GM21360 (cell line): ENCODE data around the gene SLC38A8.

Experiments used
- ATAC-seq: cut with Tn5 transposase; IDR thresholded peaks from one replicate; pipeline ENCODE4 v1.9.1; 2021; ENCODE audit warnings: mild to moderate bottlenecking, moderate library complexity; ENCODE audit not compliant: unreplicated experiment

SLC38A8 gene

DNA sequence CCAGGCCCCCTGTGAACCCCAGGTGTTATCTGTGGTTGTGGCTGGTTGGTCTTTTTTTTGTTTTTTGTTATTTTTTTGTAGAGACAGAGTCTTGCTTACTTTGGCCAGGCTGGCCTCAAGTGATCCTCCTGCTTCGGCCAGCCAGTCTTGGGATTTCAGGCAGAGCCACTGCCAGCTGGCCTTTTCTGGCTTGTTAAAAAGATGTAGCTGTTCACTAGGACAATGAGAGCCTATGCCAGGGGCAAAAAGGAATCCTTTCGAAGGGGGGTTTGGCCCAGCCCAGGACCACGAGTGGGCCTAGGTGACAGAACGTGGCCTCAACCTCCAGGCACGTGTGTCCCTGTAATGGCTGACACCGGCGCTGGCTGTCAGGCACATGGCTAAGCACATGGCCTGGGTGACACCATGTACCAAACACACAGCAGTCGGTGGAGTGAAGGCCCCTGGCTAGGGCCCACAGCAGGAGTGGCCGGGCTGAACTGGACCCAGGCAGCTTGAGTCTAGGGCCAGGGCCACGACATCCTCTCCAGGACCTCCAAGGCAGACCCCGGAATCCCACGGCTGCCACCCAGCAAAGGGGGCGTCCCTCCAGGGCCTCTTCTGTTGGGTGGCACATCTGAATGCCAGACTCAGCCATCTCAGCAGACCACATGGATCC lies 6.9 kb upstream of the SLC38A8 start:
- ATAC-seq, result no peak

- ATAC-seq, result no peak
These were observed 6.3 kb upstream of the SLC38A8 start for GRCh38 chr16:84048871-84049270.

DNA sequence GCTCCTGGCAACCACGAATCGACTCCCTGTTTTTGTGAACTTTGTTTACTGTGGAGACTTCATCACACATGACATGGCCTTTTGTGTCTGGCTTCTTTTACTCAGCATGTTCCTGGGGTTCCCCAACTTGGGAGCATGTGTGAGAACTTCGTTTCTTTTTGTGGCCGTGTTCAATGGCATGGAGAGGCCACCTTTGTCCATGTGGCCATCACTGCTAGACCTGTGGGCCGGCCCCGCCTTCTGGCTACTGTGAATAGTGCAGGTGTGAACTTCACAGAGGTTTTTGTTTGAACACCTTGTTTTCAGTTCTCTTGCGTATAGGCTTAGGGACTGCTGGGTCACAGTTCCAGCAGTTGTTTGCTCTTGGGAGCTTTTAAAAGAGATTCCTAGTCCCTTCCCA lies 5.7 kb upstream of the SLC38A8 start:
- ATAC-seq, result no peak

DNA sequence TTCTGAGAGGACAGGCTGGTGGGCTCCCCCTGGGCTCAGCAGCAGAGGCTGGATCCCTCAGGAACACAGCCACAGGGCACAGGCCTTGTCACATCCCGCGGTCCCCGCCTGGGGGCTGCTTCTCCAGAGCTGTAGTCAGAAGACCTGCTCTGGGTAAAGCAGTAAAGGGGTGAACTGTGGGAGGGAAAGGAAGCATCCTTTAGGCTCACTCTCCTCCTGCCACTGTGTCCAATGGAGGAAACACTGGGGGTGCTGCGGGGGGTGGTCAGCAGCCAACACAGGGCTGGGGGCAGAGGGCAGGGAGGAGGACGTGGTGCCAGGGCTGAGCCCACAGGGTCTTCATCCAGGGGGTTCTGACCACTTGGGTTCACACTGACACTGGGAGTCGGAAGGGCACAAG lies 5.0 kb upstream of the SLC38A8 start:
- ATAC-seq, result no peak

GRCh38 chr16:84047206-84047605 lies 4.6 kb upstream of the SLC38A8 start:
- ATAC-seq, result no peak

GRCh38 chr16:84045818-84046470 lies 3.3 kb upstream of the SLC38A8 start:
- no peak for ATAC-seq

- no peak for ATAC-seq
These were observed 2.6 kb upstream of the SLC38A8 start for GRCh38 chr16:84045001-84045817.

- no peak for ATAC-seq
These were observed 1.5 kb upstream of the SLC38A8 start for GRCh38 chr16:84044118-84044488.

GRCh38 chr16:84043486-84044117 lies 1.0 kb upstream of the SLC38A8 start:
- no peak for ATAC-seq

DNA sequence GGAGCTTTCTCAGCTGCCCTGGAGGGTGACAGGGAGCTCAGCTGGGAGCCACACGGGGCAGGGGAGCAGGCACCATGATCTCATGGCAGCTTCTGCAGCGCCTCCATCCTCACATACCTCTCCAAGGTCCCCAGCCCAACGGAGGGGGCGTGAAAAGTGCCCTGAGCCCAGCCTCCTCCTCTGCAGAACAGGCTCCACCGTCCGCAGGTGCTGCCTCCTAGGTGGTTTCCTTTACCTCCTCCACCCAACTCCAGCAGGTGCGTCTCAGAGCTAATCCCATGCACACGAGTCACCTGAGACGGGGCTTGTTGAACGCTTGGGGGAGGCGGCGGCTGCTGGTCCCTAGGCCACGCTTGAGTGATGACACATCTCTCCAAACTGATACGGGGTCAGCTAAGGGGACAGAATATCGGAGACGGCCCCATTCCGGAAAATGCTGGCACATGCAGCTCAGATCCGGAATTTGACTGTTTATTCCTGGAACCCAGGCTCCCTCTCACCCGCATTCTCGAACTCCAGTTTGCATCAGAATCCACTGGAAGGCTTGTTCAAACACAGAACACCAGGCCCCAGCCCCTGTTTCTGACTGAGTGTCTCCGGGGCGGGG lies 387 bp upstream of the SLC38A8 start:
- no peak for ATAC-seq

DNA sequence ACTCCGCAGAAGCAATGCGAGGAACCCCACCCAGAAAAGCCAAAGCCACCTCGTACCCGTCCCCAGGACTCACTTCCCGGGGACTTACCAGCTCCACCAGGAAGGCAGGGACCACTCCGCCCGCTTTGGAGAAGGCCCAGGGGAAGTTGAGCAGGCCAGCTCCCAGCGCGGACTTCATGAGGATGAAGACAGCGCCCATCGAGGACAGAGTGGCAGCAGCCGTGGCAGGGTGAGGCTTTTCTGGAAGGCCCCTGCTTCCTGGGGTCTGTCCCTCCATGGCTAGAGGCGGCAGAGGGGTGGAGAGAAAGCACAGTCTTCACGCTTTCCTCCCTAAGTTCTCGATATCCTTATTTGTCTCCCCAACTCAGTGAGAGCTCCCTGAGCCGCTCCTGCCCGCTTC lies 714 bp downstream of the SLC38A8 start:
- no peak for ATAC-seq

DNA sequence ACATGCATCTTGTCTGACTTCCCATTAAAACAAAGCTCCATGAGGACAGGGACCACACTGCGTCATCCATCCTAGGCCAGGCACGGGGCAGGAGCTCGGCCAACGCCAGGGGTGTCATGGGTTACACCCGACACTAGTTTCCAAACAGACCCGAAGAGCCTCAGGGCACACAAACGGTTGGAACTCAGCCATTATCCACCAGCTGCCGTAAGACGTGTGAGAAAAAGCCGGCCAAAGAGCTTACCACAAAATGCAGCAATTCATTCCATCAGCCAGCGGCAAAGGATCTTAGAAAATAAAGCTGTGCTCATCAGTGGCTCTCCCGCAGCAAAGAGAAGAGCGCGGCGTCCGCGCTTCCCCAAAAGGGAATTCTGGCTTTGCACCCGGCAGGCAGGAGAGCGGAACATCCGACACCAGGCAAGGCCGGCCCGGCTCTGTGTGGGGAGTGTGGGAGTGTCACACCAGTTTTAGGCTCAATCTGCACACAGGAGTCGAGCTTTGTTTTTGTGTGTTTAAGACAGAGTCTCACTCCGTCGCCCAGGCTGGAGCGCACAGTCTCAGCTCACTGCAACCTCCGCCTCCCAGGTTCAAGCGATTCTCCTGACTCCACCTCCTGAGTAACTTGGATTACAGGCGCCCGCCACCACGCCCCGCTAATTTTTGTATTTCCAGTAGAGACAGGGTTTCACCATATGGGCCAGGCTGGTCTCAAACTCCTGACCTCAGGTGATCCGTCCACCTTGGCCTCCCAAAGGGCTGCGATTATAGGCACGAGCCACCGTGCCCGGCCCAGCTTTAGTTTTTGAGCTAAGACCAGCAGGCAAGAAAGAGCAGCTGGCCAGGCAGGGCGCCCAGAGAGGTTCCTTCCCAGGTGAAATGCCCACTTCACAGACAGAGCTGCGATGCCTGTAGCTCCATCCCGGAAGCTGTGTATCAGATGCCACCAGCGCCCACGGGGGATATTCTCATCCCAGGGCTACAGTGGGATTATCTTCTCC lies 1.5 kb downstream of the SLC38A8 start:
- ATAC-seq, result no peak

DNA sequence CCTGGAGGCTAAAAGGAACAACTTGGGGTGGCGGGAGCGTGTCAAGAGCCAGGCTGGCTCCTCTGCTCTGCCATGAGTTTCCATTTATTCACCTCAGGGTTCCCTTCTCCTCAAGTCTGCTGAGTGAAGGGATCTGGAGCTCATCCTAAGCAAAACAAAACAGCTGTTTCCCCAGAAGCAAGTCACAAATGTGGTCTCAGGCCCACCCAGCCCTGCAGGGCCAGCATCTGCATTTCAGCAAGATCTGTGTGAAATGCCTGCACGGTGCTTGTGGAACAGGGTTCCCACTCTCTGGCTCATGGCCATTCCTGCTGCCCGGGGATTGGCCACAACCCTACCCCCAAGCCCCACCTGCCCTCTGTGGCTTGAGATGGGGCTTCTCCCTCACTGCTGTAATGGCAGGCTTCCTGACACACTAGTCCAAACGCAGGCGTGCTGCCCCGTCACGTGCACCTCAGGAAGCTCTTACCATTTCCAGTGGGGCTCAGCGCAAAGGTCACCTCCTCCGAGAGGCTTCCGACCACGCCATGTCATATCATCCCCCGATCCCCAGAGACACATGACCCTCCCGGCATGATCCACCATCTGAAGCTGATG lies 2.3 kb downstream of the SLC38A8 start:
- no peak for ATAC-seq

- ATAC-seq, result no peak
These were observed 2.9 kb downstream of the SLC38A8 start for GRCh38 chr16:84039696-84040095.

- ATAC-seq, result no peak
These were observed 4.1 kb downstream of the SLC38A8 start for GRCh38 chr16:84038469-84038868.

DNA sequence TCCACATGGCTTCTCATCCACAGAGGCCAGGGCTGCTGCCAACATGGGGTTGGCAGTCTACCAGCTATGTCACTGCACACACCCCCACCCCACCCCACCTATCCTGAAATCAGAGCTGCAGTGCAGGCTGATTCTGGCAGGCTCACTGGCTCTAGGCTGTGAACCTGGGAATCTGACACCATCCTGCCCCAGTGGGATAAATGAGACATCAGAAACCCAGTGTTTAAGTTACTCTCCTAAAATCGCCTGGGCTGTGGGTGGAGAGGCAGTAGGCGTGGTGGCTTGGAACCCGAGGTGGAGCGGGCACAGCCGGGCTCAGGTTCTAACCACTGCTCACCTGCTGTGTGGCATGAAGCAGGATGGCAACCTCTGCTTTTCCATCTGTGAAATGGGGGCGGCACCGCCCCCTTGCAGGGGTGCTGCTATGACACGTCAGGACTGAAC lies 5.6 kb downstream of the SLC38A8 start:
- ATAC-seq, result no peak

DNA sequence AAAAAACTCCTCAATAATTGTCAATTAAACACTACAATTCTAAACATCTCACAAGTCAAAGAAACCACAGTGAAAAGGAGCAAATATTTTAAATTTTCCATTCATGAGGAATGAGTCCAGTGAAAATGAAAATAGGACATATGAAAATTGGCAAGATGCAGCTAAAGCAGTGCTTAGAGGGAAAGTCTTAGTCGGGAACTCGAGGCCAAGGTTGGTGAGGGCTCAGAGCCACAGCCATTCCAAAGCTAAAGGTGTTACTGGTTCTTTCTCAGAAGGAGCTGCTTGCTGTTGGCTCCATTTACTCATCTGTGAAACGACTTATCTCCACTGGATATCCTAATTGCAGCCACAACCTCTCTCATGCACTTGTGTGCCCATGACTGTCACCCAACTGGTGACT lies 6.5 kb downstream of the SLC38A8 start:
- no peak for ATAC-seq

DNA sequence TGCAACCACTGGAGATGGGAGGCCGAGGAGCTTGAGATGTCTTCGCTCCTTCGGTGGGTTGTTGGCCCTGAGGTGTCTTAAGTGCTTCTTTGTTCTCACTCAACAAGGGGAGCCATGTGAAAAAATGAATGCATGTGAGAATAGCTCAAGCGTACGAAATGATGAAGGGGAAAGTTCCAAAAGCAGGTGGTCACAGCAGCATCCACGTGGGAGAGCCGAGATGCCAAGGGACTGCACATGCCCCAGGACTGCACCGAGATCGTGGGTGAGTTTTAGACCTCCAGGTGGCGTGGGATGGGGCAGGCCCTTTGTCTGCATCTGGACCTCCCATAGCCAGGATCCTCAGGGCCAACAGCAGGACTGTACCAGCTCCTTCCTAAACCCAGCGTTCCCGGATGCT lies 8.1 kb downstream of the SLC38A8 start:
- no peak for ATAC-seq
